HCEC 1CT (cell line): ENCODE results near the gene GMEB2.
A peak's percentile ranks its signal among the peaks of the same experiment; 100 is the strongest.
"Not testable (repeated sequence)": the region's sequence is repeated elsewhere in the genome, so short reads cannot be mapped to it uniquely, and the experiment has no call there.

Experiments used
- DNase-seq: peaks from one replicate; pipeline ENCODE4 v3.0.0-alpha.2; 2017

Gene GMEB2

GRCh38 chr20:63636752-63637628 is 10.1 kb upstream of the GMEB2 start:
- DNase-seq, result no peak

- DNase-seq, result no peak
These were observed 8.7 kb upstream of the GMEB2 start for GRCh38 chr20:63635431-63636141.

- DNase-seq, result no peak
These were observed 6.8 kb upstream of the GMEB2 start for GRCh38 chr20:63633732-63634131.

- DNase-seq, result not testable (repeated sequence)
These were observed 4.5 kb upstream of the GMEB2 start for GRCh38 chr20:63631426-63631825.

- not testable (repeated sequence) for DNase-seq
These were observed 4.1 kb upstream of the GMEB2 start for GRCh38 chr20:63630956-63631355.

GRCh38 chr20:63628246-63628975 is 1.5 kb upstream of the GMEB2 start:
- DNase-seq, result peak; percentile 76

GRCh38 chr20:63627751-63628245 is 897 bp upstream of the GMEB2 start:
- DNase-seq, result no peak

- DNase-seq, result peak; percentile 93
These were observed 339 bp upstream of the GMEB2 start for GRCh38 chr20:63627129-63627750.

GRCh38 chr20:63625771-63626423 is 1.0 kb downstream of the GMEB2 start:
- peak; percentile 8 for DNase-seq

GRCh38 chr20:63624486-63624885 is 2.4 kb downstream of the GMEB2 start:
- peak; percentile 5 for DNase-seq

GRCh38 chr20:63622732-63623131 is 4.2 kb downstream of the GMEB2 start:
- no peak for DNase-seq

- no peak for DNase-seq
These were observed 4.8 kb downstream of the GMEB2 start for GRCh38 chr20:63622096-63622495.

- DNase-seq, result no peak
These were observed 5.9 kb downstream of the GMEB2 start for GRCh38 chr20:63620991-63621390.

- no peak for DNase-seq
These were observed 7.4 kb downstream of the GMEB2 start for GRCh38 chr20:63619505-63619904.

- no peak for DNase-seq
These were observed 7.8 kb downstream of the GMEB2 start for GRCh38 chr20:63619086-63619485.

- DNase-seq, result no peak
These were observed 8.5 kb downstream of the GMEB2 start for GRCh38 chr20:63618291-63618980.

GRCh38 chr20:63617876-63618265 is 9.0 kb downstream of the GMEB2 start:
- no peak for DNase-seq

- no peak for DNase-seq
These were observed 9.6 kb downstream of the GMEB2 start for GRCh38 chr20:63617092-63617875.

GRCh38 chr20:63613863-63614594 is 12.9 kb downstream of the GMEB2 start:
- not testable (repeated sequence) for DNase-seq
